AG04450 (cell line): ENCODE results near the gene HIVEP3. TPM values are rescaled to one million over a fixed set of nuclear protein-coding genes. Genes with fewer than 3 reads are reported as not detected.

ENCODE experiments used
- CTCF ChIA-PET: fragments of 300-600, 350-600 bp; formaldehyde crosslinking; extraction: SDS; loops from one replicate; lab custom pipeline; 2022; ENCODE audit warnings: antibody characterized with exemption, inconsistent platforms; lab: Charles Lee
- POLR2A ChIA-PET: fragments of 350-600 bp; formaldehyde crosslinking; extraction: SDS; loops from one replicate; lab custom pipeline; 2021; ENCODE audit warnings: antibody characterized with exemption, inconsistent platforms; lab: Yijun Ruan, JAX
- DNase-seq: peaks from one replicate; pipeline ENCODE4 v3.0.0-alpha.2; 2011; ENCODE audit warnings: low read depth, low spot score
- H3K27ac ChIP-seq: one replicate; pipeline ENCODE4 v1.5.1; 2012; ENCODE audit warnings: low read depth, low read length, control low read depth
- H3K27me3 ChIP-seq: one replicate; pipeline ENCODE4 v1.6.0; 2012; ENCODE audit warnings: low read length; ENCODE audit not compliant: control insufficient read depth, insufficient read depth
- H3K4me3 ChIP-seq: 2 replicates; pipeline ENCODE4 v1.5.1; 2011; ENCODE audit warnings: mild to moderate bottlenecking, low read depth, low read length, control low read depth
- H3K9me3 ChIP-seq: 2 replicates; pipeline ENCODE4 v1.5.1; 2012; ENCODE audit warnings: low read length; ENCODE audit not compliant: control insufficient read depth, insufficient read depth
- polyA plus RNA-seq: library from polyadenylated mRNA; depleted of rRNA; stranded (reverse); fragments of >200 nt; gene quantifications from 2 replicates; pipeline ENCODE4 v1.2.3, GENCODE V29; 2011
- TF ChIP-seq, protein P1 (sequence below): IDR thresholded peaks from 2 replicates; pipeline ENCODE4 v1.5.1; 2011; ENCODE audit warnings: low read depth, low read length, control low read depth, inconsistent platforms

Gene HIVEP3
- polyA plus RNA-seq, 1 experiment: 4.8 TPM

DNA sequence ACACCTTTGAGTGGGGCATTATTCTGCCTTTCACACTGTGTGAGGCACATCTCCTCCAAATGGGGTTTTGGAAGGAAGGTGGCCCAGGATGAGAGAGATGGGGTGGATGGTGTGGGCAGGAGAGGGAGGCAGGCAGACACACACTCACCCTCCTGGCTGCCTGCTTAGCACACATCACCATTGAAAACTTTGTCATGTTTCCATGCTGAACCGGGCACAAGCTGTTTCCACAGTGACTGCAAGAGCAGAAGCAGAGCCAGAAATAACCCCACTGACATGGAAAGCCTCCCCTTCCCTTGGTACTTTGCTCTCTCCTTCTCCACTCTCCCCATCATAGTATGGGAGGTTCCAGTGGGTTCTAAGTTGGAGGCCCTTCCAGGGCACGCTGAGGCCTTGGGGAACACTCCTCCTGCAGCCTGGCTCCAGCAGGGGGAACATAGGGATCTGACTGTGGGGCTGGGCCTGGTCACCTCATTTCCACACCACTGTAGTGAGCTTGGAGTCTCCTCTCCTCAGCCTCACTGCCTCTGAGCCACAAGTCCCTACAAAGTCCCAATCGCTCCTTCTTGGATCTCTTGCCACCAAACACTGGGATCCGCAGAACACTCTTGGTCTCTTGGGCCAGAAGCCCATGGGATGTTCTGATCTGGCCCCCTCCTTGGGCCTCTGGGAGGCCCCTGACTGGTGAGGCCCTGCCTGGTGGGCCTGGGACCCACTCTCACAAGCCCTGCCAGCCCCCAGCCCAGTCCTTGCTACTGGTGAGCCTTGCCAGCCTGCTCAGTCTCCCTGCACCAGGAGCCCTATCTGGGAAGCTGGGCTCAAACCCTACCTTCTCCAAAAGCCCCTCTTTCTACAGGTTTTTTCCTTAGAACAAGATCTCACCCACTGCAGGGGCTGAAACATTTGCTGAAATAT, 271.2 kb downstream of the HIVEP3 start:
- H3K4me3 ChIP-seq: no peak overlapping the region
- no peak overlapping the region for H3K27ac ChIP-seq
- H3K27me3 ChIP-seq: no peaks in the 10 kb centered on the region
- ChIA-PET CTCF (no interaction called here), POLR2A (no interaction called here)
- no peak for DNase-seq
- H3K9me3 ChIP-seq: no peaks in the 10 kb centered on the region
- TF ChIP-seq, protein P1, sequence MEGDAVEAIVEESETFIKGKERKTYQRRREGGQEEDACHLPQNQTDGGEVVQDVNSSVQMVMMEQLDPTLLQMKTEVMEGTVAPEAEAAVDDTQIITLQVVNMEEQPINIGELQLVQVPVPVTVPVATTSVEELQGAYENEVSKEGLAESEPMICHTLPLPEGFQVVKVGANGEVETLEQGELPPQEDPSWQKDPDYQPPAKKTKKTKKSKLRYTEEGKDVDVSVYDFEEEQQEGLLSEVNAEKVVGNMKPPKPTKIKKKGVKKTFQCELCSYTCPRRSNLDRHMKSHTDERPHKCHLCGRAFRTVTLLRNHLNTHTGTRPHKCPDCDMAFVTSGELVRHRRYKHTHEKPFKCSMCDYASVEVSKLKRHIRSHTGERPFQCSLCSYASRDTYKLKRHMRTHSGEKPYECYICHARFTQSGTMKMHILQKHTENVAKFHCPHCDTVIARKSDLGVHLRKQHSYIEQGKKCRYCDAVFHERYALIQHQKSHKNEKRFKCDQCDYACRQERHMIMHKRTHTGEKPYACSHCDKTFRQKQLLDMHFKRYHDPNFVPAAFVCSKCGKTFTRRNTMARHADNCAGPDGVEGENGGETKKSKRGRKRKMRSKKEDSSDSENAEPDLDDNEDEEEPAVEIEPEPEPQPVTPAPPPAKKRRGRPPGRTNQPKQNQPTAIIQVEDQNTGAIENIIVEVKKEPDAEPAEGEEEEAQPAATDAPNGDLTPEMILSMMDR: no peak

DNA sequence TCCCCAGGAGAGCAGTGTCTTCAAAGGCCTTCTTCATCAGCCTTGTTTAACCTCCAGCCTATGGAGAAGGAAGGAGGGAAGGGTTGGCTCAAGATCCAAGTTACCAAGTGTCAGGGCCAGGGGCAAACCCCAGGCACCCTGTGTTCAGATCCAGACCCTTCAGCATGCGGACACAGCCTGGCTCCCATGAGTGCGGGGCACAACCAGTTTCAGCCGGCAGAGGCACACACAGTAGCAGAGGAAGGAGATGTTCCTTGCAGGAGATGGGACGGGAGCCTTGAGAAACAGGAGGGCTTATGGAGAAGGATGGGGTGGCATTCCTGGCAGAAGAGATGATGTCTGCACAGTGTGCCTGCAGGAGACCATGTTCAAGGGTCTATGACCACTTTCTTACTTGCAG, 272.5 kb downstream of the HIVEP3 start:
- TF ChIP-seq, protein P1: no peak
- ChIA-PET POLR2A (no interaction called here), CTCF (no interaction called here)
- no peak for DNase-seq
- Histone ChIP-seq H3K4me3 (no peak overlapping the region), H3K27me3 (no peaks in the 10 kb centered on the region), H3K27ac (no peak overlapping the region), H3K9me3 (no peaks in the 10 kb centered on the region)

DNA sequence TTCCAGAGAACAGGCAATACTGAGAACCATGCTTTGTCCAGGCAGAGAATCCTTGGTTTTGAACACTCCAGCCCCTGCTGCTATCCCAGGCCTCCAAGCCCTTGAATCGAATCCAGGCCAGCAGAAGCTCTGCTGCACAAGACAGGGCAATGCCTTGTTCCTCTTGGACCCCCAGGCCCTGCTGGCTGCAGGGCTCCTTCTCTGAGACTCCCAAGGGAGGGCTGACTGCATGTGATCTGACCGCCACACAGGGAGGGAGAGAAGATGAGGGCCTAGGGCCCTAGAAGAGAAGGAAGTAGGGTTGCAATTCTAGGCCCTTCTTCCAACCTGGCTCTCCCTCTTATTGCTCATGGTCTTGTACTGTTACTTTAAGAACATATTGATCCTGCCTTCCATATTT, 273.7 kb downstream of the HIVEP3 start:
- Histone ChIP-seq H3K27me3 (no peaks in the 10 kb centered on the region), H3K4me3 (no peak overlapping the region), H3K27ac (no peak overlapping the region), H3K9me3 (no peaks in the 10 kb centered on the region)
- POLR2A ChIA-PET: no interaction called here
- TF ChIP-seq, protein P1: no peak
- DNase-seq: no peak
- CTCF ChIA-PET: interaction anchor here (0.6 kb wide), 1 partner anchor 1587 kb away, joined by 3 read pairs; no protein-coding TSS in a partner anchor

DNA sequence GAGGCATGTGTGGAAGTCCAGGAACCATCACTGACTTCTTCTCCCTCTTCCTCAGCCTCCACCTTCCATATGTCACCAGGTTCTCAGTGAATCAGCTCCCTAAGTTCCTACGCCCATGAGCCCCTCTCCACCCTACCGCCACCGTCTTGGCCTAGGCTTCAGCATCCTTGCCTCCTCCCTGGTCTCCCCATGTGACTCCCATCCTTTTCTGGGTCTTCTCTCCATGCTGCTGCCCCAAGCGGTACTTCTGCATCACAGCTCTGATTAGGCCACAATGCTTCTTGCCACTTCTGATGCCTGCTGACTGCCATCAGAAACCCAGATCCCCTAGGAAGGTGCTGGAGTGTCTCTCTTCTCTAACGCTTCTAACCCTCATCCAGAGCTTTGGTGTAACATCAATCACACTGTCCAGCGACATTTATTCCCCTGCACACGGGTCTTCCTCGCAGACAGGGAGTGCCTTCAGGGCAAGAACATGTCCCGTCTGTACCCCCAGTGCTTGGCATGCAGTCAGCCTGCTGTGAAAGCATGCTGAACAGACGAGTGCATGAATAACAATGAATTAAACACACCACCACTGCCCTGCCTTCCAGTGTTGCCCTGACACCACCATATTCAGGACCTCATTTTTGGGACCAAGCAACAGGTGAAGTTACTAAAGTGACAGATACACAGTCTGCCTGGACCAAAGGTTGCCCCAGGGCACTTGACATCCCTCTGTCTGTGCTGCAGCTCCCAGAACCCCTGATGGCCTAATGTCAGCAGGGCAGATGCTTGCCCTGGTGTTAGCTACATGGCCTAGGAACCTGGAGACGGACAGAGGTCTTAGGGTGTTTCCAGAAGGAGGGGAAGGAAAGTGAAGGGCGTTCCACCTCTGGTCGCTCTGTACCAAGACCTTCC, 275.6 kb downstream of the HIVEP3 start:
- TF ChIP-seq, protein P1: no peak
- ChIA-PET POLR2A (no interaction called here), CTCF (no interaction called here)
- H3K27ac ChIP-seq: no peak overlapping the region
- no peaks in the 10 kb centered on the region for H3K27me3 ChIP-seq
- DNase-seq: no peak
- H3K9me3 ChIP-seq: no peaks in the 10 kb centered on the region
- no peak overlapping the region for H3K4me3 ChIP-seq
